HG03066 (cell line): ENCODE data around the gene MRPL14.

ENCODE experiments used
- ATAC-seq: cut with Tn5 transposase; IDR thresholded peaks from one replicate; pipeline ENCODE4 v1.9.1; 2021; ENCODE audit warnings: low read depth; ENCODE audit not compliant: unreplicated experiment

Gene MRPL14

DNA sequence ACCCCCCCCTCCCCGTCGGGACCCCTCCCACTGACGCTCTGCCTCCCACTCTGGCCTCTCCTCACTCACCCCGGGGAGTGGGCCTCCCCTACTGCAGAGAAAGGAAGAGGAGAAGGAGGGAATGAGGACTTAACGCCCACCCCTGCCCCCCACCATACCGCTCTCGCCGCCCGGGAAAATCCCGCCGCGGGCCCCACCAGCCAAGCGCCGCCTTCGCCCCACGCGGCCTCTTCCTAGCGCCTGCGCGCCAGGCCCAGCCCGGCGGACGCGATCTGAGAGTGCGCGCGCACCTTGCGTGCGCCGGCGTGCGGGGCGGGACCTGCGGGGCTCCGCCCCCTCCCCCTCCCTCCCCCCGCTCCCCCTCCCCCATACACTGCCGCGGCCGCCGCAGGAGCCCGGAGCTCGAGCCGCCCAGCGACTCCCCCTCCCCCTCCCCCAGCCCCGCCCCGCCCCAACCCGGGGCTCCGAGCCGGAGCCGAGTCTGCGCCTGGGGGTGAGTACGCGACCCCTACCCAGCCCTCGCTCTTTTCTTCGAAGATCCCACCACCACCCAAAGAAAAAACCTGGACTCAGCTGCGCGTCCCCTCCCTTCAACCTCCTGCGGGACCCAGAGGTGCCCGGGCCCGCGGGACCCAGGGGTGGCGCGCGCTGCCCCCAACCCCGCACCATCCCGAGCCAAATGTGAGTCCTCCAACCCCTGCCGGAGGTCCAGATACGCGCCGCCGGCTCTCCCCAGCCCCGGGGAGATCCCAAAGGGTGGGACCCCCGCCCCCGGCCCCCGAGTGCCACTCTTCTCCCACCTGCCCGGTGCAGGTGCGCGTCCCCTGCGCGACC lies at the start of gene MRPL14, which contains the start of gene TMEM63B:
TSS of gene MRPL14 (minus strand) at position 267 of the 834 bp plus-strand sequence. CDS start 10,841 bp downstream, outside the sequence.
TSS of gene TMEM63B (plus strand) at position 369 of the 834 bp plus-strand sequence. CDS start 7,031 bp downstream, outside the sequence.
- peak; percentile 67 for ATAC-seq

GRCh38 chr6:44176130-44176761 lies 49.0 kb upstream of the MRPL14 start:
- no peak for ATAC-seq

DNA sequence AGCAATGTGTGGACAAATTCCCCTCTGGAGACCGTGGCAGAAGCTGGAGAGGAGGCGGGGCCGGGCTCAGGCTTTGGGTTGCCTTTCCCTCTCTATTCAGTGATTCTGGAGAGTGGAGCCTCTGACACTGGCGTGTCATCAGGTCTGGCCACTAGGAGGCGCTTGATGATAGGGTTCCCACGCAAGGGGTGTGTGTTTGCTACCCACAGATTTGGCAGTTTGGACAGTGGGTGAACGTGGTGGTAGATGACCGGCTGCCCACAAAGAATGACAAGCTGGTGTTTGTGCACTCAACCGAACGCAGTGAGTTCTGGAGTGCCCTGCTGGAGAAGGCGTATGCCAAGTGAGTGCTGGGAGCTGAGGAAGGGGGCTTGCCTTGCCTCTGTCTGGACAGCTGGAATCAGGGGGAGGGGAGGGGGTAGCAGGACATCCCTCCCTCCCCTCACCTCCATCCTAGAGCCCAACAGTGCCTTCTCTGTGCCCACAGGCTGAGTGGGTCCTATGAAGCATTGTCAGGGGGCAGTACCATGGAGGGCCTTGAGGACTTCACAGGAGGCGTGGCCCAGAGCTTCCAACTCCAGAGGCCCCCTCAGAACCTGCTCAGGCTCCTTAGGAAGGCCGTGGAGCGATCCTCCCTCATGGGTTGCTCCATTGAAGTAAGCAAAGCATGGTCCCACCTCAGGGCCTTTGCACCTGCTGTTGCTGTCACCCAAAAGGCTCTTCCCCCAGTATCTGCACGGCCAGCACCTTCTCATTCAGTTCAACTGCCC lies 45.7 kb upstream of the MRPL14 start:
- ATAC-seq: peak; percentile 75

GRCh38 chr6:44171899-44172546 lies 44.8 kb upstream of the MRPL14 start:
- ATAC-seq: no peak

DNA sequence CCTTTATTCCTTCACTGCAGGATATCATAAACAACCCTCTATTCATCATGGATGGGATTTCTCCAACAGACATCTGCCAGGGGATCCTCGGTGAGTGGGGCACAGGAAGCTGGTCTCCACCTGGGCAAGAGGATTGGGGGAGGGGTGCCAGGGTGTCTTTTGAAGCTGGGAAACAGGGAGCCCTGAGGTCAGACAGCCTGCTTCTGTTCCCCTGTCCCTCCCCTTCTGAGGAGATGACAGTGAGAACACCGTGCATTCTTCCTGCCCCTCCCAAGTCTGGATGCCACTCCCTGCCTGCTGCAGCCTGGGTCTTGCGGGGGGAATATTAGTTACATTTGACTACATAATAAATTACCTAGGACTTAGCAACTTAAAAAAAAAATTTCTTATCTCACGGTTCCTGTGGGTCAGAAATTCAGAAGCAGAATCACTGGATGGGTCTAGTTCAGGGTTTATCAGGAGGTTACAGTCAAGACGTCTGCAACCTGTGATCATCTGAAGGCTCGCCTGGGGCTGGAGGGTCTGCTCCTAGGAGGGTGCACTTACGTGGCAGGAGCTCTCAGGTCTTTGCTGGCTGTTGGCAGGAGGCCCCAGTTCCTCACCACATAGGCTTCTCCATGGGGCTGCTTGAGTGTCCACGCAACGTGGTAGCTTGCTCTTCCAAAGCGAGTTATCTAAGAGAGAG lies 42.8 kb upstream of the MRPL14 start:
- no peak for ATAC-seq

DNA sequence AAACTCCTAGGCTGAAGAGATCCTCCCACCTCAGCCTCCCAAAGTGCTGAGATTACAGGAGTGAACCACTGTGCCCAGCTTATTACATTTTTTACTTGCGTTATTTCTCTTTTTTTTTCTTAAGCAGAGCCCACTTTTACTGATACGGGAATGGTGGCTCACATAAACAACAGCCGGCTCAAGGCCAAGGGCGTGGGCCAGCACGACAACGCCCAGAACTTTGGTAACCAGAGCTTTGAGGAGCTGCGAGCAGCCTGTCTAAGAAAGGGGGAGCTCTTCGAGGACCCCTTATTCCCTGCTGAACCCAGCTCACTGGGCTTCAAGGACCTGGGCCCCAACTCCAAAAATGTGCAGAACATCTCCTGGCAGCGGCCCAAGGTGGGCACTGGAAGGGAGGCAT lies 41.9 kb upstream of the MRPL14 start:
- ATAC-seq: no peak

- ATAC-seq: no peak
Measured at GRCh38 chr6:44167567-44167966, 40.3 kb upstream of the MRPL14 start.

DNA sequence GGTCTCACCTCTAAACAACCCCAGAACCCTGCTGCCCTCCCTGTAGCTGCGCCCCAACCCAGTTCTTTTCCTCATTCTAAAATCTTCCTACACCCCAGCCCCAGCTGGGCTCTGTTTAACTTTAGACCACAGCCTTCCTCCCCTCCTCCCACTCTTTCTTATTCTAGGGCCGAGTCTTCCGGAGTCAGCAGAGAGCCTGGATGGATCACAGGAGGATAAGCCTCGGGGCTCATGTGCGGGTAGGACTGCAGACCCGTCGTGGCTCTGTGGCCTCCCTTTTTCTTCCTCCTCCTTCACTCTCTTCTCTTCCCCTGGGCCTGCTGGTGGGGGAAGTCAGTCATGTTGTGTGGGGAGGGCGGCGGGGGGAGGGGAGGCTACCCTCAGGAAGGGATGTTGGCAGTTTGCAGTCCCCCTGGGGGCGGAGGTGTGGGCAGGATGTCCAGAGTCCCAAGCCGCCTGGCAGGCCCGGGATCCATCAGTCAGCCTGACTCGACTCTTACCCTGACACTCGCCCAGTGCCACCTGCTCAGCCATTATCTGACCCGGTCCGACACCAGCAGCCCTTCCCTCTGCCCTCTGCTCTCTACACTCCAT lies 39.4 kb upstream of the MRPL14 start:
- no peak for ATAC-seq

DNA sequence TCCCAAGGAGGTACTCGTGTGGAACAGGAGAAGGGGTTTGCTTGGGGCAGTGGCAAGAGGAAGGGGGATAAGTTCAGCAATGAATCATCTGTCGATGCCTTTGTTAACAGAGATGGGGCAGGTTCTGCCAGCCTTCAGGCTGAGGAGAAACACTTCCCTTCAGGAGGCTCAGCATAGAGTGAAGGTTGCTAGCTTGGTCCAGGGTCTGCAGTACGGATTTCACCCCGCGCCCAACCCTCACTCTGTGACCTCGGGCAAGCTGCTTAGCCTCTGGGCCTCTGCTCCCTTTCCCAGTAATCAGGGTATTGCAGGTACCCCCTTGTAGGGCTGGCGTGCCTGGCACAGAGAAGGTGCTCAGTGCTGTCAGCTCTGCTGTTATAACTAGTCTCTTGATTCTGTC lies 38.9 kb upstream of the MRPL14 start:
- ATAC-seq: no peak

- no peak for ATAC-seq
Measured at GRCh38 chr6:44162876-44163625, 35.8 kb upstream of the MRPL14 start.

GRCh38 chr6:44161997-44162338 lies 34.7 kb upstream of the MRPL14 start:
- no peak for ATAC-seq

DNA sequence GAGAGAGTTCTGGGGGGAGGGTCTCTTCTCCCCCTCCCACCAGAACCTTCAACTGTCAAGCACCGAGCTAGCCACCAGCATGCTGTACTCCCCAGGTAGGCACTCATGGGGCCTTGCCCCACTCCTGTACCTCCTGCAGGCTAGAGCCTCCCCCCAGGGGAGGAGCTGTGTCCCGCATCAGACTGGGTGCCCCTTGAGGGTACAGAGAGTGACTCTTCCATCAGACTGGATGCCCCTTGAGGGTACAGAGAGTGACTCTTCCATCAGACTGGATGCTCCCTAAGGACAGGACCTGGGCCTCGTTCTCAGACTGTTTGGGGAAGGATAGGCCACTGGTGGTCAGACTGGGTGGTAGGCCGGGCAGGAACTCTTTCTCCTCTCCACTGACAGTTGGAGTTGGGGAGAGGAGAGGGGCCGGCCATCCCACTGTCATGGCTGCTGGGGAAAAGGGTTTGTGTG lies 31.5 kb upstream of the MRPL14 start, which contains the start of gene CAPN11:
TSS of gene CAPN11 (plus strand) at position 51 of the 459 bp plus-strand sequence. CDS start at position 80, 29 bp downstream.
- ATAC-seq: no peak

- ATAC-seq: no peak
Measured at GRCh38 chr6:44157152-44157521, 29.9 kb upstream of the MRPL14 start.

DNA sequence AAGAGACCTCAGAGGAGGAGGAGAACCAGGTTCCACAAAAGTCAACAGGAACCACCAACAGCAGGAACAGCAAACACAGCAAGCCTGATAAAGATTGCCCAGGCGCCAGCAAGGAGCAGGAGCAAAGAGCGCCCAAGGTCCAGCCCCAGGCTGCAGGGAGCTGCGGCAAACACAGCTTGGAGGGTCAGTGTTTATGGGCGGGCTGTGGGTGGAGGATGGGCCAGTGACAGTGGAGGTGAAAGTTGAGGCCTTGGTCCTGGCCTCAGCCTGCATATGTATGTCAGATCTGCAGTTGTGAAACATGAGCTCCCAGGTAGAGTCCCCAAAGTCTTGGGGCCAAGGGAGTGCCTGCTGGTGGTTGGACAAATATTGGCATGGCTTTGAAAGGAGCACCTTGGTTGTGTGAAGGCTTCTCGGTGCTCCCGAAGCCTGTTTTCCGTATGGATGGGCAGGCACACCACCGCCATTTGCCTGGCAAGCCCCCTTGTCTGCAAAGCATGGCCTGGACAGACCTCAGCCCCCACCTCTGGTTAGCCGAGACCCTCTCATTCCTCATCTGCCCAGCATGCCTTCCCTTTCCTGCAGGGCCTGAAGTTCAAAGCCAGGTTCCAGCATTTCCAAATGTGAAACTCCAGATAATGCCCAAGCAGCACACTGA lies 29.4 kb upstream of the MRPL14 start:
- no peak for ATAC-seq

- no peak for ATAC-seq
Measured at GRCh38 chr6:44154067-44154466, 26.8 kb upstream of the MRPL14 start.

DNA sequence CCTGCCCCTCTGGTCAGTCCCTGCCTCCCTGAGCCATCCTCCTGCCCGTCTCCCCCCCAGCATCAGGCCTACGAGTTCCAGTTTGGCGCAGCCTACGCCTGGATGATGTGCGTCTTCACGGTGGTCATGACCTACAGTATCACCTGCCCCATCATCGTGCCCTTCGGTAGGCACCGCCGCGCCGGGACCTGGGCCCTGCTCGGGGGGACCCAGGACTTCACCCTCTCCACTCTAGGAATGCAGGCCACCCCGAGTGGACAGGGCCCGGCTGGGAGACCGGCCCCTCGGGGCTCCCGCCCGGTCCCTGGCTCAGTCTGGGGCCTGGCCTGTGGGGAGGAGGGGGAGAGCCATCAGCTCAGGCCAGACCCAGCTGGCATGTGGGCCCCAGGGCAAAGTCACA lies 25.3 kb upstream of the MRPL14 start:
- no peak for ATAC-seq

GRCh38 chr6:44152109-44152461 lies 24.8 kb upstream of the MRPL14 start:
- ATAC-seq: no peak

- no peak for ATAC-seq
Measured at GRCh38 chr6:44151348-44152108, 24.3 kb upstream of the MRPL14 start.
